Activated CD8-positive, alpha-beta memory T cell treated with anti-CD3 and anti-CD28 coated beads, Interleukin-2, amount 10 ng/mL, durations not matched to agents 7 days and 5 days (primary cell): Measurements from ENCODE around the gene PAEP. TPM values are rescaled to one million over a fixed set of nuclear protein-coding genes. Genes with fewer than 3 reads are reported as not detected.
"Not testable (repeated sequence)": the region's sequence is repeated elsewhere in the genome, so short reads cannot be mapped to it uniquely, and the experiment has no call there.

Source experiments
- ATAC-seq: fragments of 150-1000 bp; cut with Tn5 transposase; one replicate; pipeline ENCODE4 v1.10.0; 2021; ENCODE audit warnings: moderate library complexity
- CTCF ChIA-PET: fragments of 350-600 bp; sonication (Branson Sonifier 250); formaldehyde crosslinking; loops from one replicate; lab custom pipeline; 2021; ENCODE audit warnings: antibody characterized with exemption; lab: Charles Lee
- DNase-seq: peaks from one replicate; pipeline ENCODE4 v3.0.0-alpha.2; 2020
- H3K27ac Mint-ChIP-seq: one replicate; pipeline ENCODE4 v1.8.0; 2021; ENCODE audit warnings: mild to moderate bottlenecking, mixed read lengths
- H3K27me3 Mint-ChIP-seq: one replicate; pipeline ENCODE4 v1.8.0; 2021; ENCODE audit warnings: mixed read lengths
- H3K36me3 Mint-ChIP-seq: one replicate; pipeline ENCODE4 v1.8.0; 2021; ENCODE audit warnings: mild to moderate bottlenecking, mixed read lengths
- H3K4me1 Mint-ChIP-seq: one replicate; pipeline ENCODE4 v1.8.0; 2021; ENCODE audit warnings: mixed read lengths
- H3K4me3 Mint-ChIP-seq: one replicate; pipeline ENCODE4 v1.8.0; 2021; ENCODE audit warnings: mild to moderate bottlenecking, moderate library complexity, mixed read lengths
- H3K9me3 Mint-ChIP-seq: one replicate; pipeline ENCODE4 v1.8.0; 2022; ENCODE audit warnings: low read depth, mixed read lengths
- total RNA-seq, 2 experiments: library from RNA; stranded (reverse); gene quantifications; one replicate each; pipeline ENCODE4 v1.2.3, GENCODE V29; 2021

The PAEP gene
- total RNA-seq, 2 experiments from 2014 or later = not detected

GRCh38 chr9:135549478-135550343, 11.8 kb upstream of the PAEP start:
- H3K4me1 Mint-ChIP-seq, DNase-seq, H3K9me3 Mint-ChIP-seq, H3K27ac Mint-ChIP-seq, H3K27me3 Mint-ChIP-seq, ATAC-seq, H3K36me3 Mint-ChIP-seq, CTCF ChIA-PET, H3K4me3 Mint-ChIP-seq: not testable (repeated sequence)

GRCh38 chr9:135550344-135550918, 11.1 kb upstream of the PAEP start:
- Mint-ChIP-seq H3K9me3 (no peaks in the 10 kb centered on the region), H3K4me3 (no peak overlapping the region), H3K27me3 (no peaks in the 10 kb centered on the region), H3K4me1 (no peaks in the 10 kb centered on the region), H3K36me3 (no peaks in the 10 kb centered on the region), H3K27ac (no peak overlapping the region)
- DNase-seq (no peak), ATAC-seq (no peak)
- CTCF ChIA-PET = no interaction called here

- no peak for DNase-seq
- H3K27me3 Mint-ChIP-seq = no peaks in the 10 kb centered on the region
- no peak for ATAC-seq
- no peaks in the 10 kb centered on the region for H3K9me3 Mint-ChIP-seq
- no peaks in the 10 kb centered on the region for H3K4me1 Mint-ChIP-seq
- CTCF ChIA-PET = no interaction called here
- no peak overlapping the region for H3K27ac Mint-ChIP-seq
- H3K4me3 Mint-ChIP-seq = no peak overlapping the region
- no peaks in the 10 kb centered on the region for H3K36me3 Mint-ChIP-seq
These were observed 10.5 kb upstream of the PAEP start for GRCh38 chr9:135551031-135551430.

- Mint-ChIP-seq H3K9me3 (no peaks in the 10 kb centered on the region), H3K4me1 (no peaks in the 10 kb centered on the region), H3K4me3 (no peak overlapping the region), H3K27ac (no peak overlapping the region), H3K36me3 (no peaks in the 10 kb centered on the region), H3K27me3 (no peaks in the 10 kb centered on the region)
- CTCF ChIA-PET = no interaction called here
- ATAC-seq = no peak
- no peak for DNase-seq
These were observed 10.1 kb upstream of the PAEP start for GRCh38 chr9:135551456-135551855.

GRCh38 chr9:135552021-135552697, 9.4 kb upstream of the PAEP start:
- Mint-ChIP-seq H3K4me3 (no peak overlapping the region), H3K9me3 (no peaks in the 10 kb centered on the region), H3K27me3 (no peaks in the 10 kb centered on the region), H3K4me1 (no peaks in the 10 kb centered on the region), H3K27ac (no peak overlapping the region), H3K36me3 (no peaks in the 10 kb centered on the region)
- ATAC-seq (no peak), DNase-seq (no peak)
- CTCF ChIA-PET = no interaction called here

GRCh38 chr9:135552698-135553171, 8.8 kb upstream of the PAEP start:
- DNase-seq (no peak), ATAC-seq (no peak)
- Mint-ChIP-seq H3K4me3 (no peak overlapping the region), H3K36me3 (no peaks in the 10 kb centered on the region), H3K27ac (no peak overlapping the region), H3K9me3 (no peaks in the 10 kb centered on the region), H3K4me1 (no peaks in the 10 kb centered on the region), H3K27me3 (peaks cover under 1% of the 10 kb centered on the region)
- CTCF ChIA-PET = no interaction called here

- H3K9me3 Mint-ChIP-seq = no peaks in the 10 kb centered on the region
- DNase-seq (no peak), ATAC-seq (no peak)
- no peaks in the 10 kb centered on the region for H3K36me3 Mint-ChIP-seq
- H3K4me1 Mint-ChIP-seq = no peaks in the 10 kb centered on the region
- H3K27ac Mint-ChIP-seq = no peak overlapping the region
- CTCF ChIA-PET = no interaction called here
- peaks cover 3% of the 10 kb centered on the region for H3K27me3 Mint-ChIP-seq
- H3K4me3 Mint-ChIP-seq = no peak overlapping the region
These were observed 6.8 kb upstream of the PAEP start for GRCh38 chr9:135554718-135555117.

- Mint-ChIP-seq H3K9me3 (no peaks in the 10 kb centered on the region), H3K27ac (no peak overlapping the region), H3K4me1 (no peaks in the 10 kb centered on the region), H3K4me3 (no peak overlapping the region), H3K27me3 (peaks cover 3% of the 10 kb centered on the region), H3K36me3 (no peaks in the 10 kb centered on the region)
- CTCF ChIA-PET = no interaction called here
- no peak for DNase-seq
- no peak for ATAC-seq
These were observed 6.4 kb upstream of the PAEP start for GRCh38 chr9:135555203-135555602.

- CTCF ChIA-PET = interaction anchor here (0.7 kb wide), 1 partner anchor 222 kb away, joined by 3 read pairs; no protein-coding TSS in a partner anchor
- H3K27me3 Mint-ChIP-seq = peaks cover 3% of the 10 kb centered on the region
These were observed 5.6 kb upstream of the PAEP start for GRCh38 chr9:135555910-135556309.

GRCh38 chr9:135559606-135560005, 1.9 kb upstream of the PAEP start:
- H3K4me3 Mint-ChIP-seq = no peak overlapping the region
- no peak for DNase-seq
- no peaks in the 10 kb centered on the region for H3K36me3 Mint-ChIP-seq
- H3K4me1 Mint-ChIP-seq = no peaks in the 10 kb centered on the region
- H3K27ac Mint-ChIP-seq = no peak overlapping the region
- H3K9me3 Mint-ChIP-seq = no peaks in the 10 kb centered on the region
- H3K27me3 Mint-ChIP-seq = peaks cover 3% of the 10 kb centered on the region
- CTCF ChIA-PET = no interaction called here
- ATAC-seq = no peak

More at GRCh38 chr9:135555910-135556309, 5.6 kb upstream of the PAEP start:
- DNase-seq (no peak), ATAC-seq (no peak)
- Mint-ChIP-seq H3K9me3 (no peaks in the 10 kb centered on the region), H3K4me3 (no peak overlapping the region), H3K27ac (no peak overlapping the region), H3K36me3 (no peaks in the 10 kb centered on the region), H3K4me1 (no peaks in the 10 kb centered on the region)

GRCh38 chr9:135562235-135562745, 734 bp downstream of the PAEP start:
- Mint-ChIP-seq H3K27me3 (peaks cover 3% of the 10 kb centered on the region), H3K27ac (no peak overlapping the region), H3K36me3 (no peaks in the 10 kb centered on the region), H3K4me3 (no peak overlapping the region), H3K4me1 (peaks cover 4% of the 10 kb centered on the region), H3K9me3 (no peaks in the 10 kb centered on the region)
- CTCF ChIA-PET = no interaction called here
- ATAC-seq = no peak
- no peak for DNase-seq

GRCh38 chr9:135563039-135563476, 1.5 kb downstream of the PAEP start:
- no peak overlapping the region for H3K27ac Mint-ChIP-seq
- no peaks in the 10 kb centered on the region for H3K9me3 Mint-ChIP-seq
- no peak for DNase-seq
- peaks cover 4% of the 10 kb centered on the region for H3K4me1 Mint-ChIP-seq
- H3K27me3 Mint-ChIP-seq = no peaks in the 10 kb centered on the region
- no peaks in the 10 kb centered on the region for H3K36me3 Mint-ChIP-seq
- H3K4me3 Mint-ChIP-seq = no peak overlapping the region
- CTCF ChIA-PET = no interaction called here
- ATAC-seq = no peak

- H3K4me3 Mint-ChIP-seq = no peak overlapping the region
- H3K9me3 Mint-ChIP-seq = no peaks in the 10 kb centered on the region
- no peaks in the 10 kb centered on the region for H3K27me3 Mint-ChIP-seq
- peaks cover 4% of the 10 kb centered on the region for H3K4me1 Mint-ChIP-seq
- H3K36me3 Mint-ChIP-seq = no peaks in the 10 kb centered on the region
- ATAC-seq (no peak), DNase-seq (no peak)
- H3K27ac Mint-ChIP-seq = no peak overlapping the region
- CTCF ChIA-PET = no interaction called here
These were observed 2.3 kb downstream of the PAEP start for GRCh38 chr9:135563858-135564257.
